HUES64 (cell line): ENCODE results near the gene SLC43A3.
A peak's percentile ranks its signal among the peaks of the same experiment; 100 is the strongest.
"Not testable (repeated sequence)": the region's sequence is repeated elsewhere in the genome, so short reads cannot be mapped to it uniquely, and the experiment has no call there.

Experiments used
- H3K27ac ChIP-seq: 2 replicates; pipeline ENCODE4 v1.7.0; 2013; ENCODE audit warnings: low read depth, low read length, inconsistent platforms
- H3K27me3 ChIP-seq: 2 replicates; pipeline ENCODE4 v1.6.1; 2013; ENCODE audit warnings: mild to moderate bottlenecking, low read length; ENCODE audit not compliant: insufficient read depth
- H3K36me3 ChIP-seq: 2 replicates; pipeline ENCODE4 v1.6.1; 2013; ENCODE audit warnings: mild to moderate bottlenecking, low read length; ENCODE audit not compliant: insufficient read depth
- H3K4me1 ChIP-seq: 2 replicates; pipeline ENCODE4 v1.6.1; 2013; ENCODE audit warnings: mild to moderate bottlenecking, low read length, moderate library complexity; ENCODE audit not compliant: insufficient read depth
- H3K4me3 ChIP-seq: 2 replicates; pipeline ENCODE4 v1.5.1; 2013; ENCODE audit warnings: mild to moderate bottlenecking, low read length, moderate library complexity
- H3K9ac ChIP-seq: 2 replicates; pipeline ENCODE4 v1.6.1; 2013; ENCODE audit warnings: mild to moderate bottlenecking, low read depth, low read length
- H3K9me3 ChIP-seq: 2 replicates; pipeline ENCODE4 v1.6.1; 2013; ENCODE audit warnings: low read depth, low read length; ENCODE audit not compliant: insufficient read depth
- WGBS: fragments of 150-250, 120-280 bp; methylation state at CpG from one replicate; pipeline ENCODE4 v1.1.7; 2013; ENCODE audit warnings: missing lambda C conversion rate; 5-methylcytosine and 5-hydroxymethylcytosine counted together

SLC43A3 gene

GRCh38 chr11:57458410-57459163 is 31.7 kb upstream of the SLC43A3 start:
- no peaks in the 10 kb centered on the region for H3K36me3 ChIP-seq
- peaks cover 68% of the 10 kb centered on the region for H3K27me3 ChIP-seq
- peaks cover 13% of the 10 kb centered on the region for H3K4me1 ChIP-seq
- H3K27ac ChIP-seq, result no peak overlapping the region
- WGBS, result 1% methylated on average over 44 of the region's 44 CpGs
- H3K9ac ChIP-seq, result no peak overlapping the region
- peak overlapping the region; percentile 68 for H3K4me3 ChIP-seq
- H3K9me3 ChIP-seq, result no peaks in the 10 kb centered on the region

- Histone ChIP-seq H3K9me3 (no peaks in the 10 kb centered on the region), H3K4me1 (peaks cover 8% of the 10 kb centered on the region), H3K36me3 (no peaks in the 10 kb centered on the region), H3K27me3 (peaks cover 62% of the 10 kb centered on the region), H3K27ac (no peak overlapping the region), H3K4me3 (peak overlapping the region; percentile 68), H3K9ac (no peak overlapping the region)
- 3% methylated on average over 16 of the region's 16 CpGs for WGBS
Measured at GRCh38 chr11:57458060-57458409, 31.1 kb upstream of the SLC43A3 start.

DNA sequence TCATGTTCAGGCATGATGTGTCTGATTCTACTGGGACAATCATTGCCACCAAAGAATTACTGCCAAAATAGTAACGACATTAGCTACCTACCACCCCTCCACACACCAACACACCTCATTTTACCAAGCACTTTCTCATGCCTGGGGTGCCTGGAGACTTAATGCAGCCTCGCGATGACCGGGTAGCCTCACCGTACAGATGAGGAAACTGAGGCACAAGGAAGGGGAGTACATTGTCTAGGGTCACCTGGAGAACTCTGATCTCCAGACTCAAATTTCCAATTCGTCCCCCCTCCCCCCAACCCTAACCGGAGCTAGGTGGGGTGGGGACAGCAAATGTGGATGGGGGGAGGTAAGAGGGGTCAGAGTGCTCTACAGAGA is 30.7 kb upstream of the SLC43A3 start:
- Histone ChIP-seq H3K4me3 (peak overlapping the region; percentile 68), H3K27me3 (peaks cover 58% of the 10 kb centered on the region), H3K9me3 (no peaks in the 10 kb centered on the region), H3K4me1 (peaks cover 5% of the 10 kb centered on the region; the same call in 1 of the 2 replicates), H3K36me3 (no peaks in the 10 kb centered on the region), H3K9ac (no peak overlapping the region), H3K27ac (no peak overlapping the region)
- under 1% methylated on average over 5 of the region's 7 CpGs for WGBS

- Histone ChIP-seq H3K27ac (no peak overlapping the region), H3K4me1 (peaks cover 5% of the 10 kb centered on the region; the same call in 1 of the 2 replicates), H3K27me3 (peaks cover 56% of the 10 kb centered on the region), H3K36me3 (no peaks in the 10 kb centered on the region), H3K9ac (no peak overlapping the region), H3K9me3 (no peaks in the 10 kb centered on the region), H3K4me3 (peak overlapping the region; percentile 68)
- 16% methylated on average over 18 of the region's 19 CpGs for WGBS
Measured at GRCh38 chr11:57456960-57457642, 30.2 kb upstream of the SLC43A3 start.

GRCh38 chr11:57453543-57454177 is 26.7 kb upstream of the SLC43A3 start:
- no peak overlapping the region for H3K4me3 ChIP-seq
- H3K27me3 ChIP-seq, result peaks cover 37% of the 10 kb centered on the region
- H3K9ac ChIP-seq, result no peak overlapping the region
- no peaks in the 10 kb centered on the region for H3K4me1 ChIP-seq
- no peaks in the 10 kb centered on the region for H3K9me3 ChIP-seq
- 85% methylated on average over 2 of the region's 2 CpGs for WGBS
- H3K27ac ChIP-seq, result no peak overlapping the region
- no peaks in the 10 kb centered on the region for H3K36me3 ChIP-seq

DNA sequence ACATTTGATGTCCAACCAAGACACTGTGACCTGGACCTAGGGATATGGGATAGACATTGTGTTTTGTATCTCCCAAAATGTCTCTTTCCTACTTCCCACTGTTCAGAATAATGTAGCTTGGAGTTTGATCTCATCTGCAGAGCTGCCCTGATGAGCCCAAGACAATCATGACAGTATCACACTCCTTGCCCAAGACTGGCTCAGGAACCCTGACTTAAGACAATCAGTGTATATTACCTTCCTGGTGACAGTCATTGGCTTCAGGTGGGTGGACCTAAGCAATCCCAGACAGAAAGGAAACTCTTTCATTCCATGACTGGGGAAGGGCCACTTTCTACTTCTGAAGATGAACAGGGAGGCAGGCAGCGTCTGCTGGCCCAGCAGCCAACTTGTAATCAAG is 19.1 kb upstream of the SLC43A3 start:
- no peak overlapping the region for H3K27ac ChIP-seq
- 84% methylated on average over 1 of the region's 1 CpG for WGBS

DNA sequence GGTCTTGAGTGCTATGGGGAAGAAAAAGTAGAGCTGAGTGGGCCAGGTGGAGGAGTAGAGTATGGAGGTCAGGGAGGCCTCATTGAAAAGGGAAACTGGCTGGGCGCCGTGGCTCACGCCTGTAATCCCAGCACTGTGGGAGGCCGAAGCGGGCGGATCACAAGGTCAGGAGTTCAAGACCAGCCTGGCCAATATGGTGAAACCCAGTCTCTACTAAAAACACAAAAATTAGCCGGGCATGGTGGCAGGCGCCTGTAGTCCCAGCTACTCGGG is 18.1 kb upstream of the SLC43A3 start:
- not testable (repeated sequence) for H3K27ac ChIP-seq, H3K9me3 ChIP-seq, H3K36me3 ChIP-seq, H3K9ac ChIP-seq, H3K4me3 ChIP-seq, H3K27me3 ChIP-seq, H3K4me1 ChIP-seq
- 86% methylated on average over 9 of the region's 9 CpGs for WGBS

More for the DNA sequence above, 19.1 kb upstream of the SLC43A3 start:
- Histone ChIP-seq H3K9me3 (no peaks in the 10 kb centered on the region), H3K9ac (no peak overlapping the region), H3K4me3 (no peak overlapping the region), H3K36me3 (no peaks in the 10 kb centered on the region), H3K4me1 (no peaks in the 10 kb centered on the region), H3K27me3 (no peaks in the 10 kb centered on the region; the same call in 1 of the 2 replicates)

- Histone ChIP-seq H3K4me1 (no peaks in the 10 kb centered on the region), H3K27me3 (no peaks in the 10 kb centered on the region; the same call in 1 of the 2 replicates), H3K9ac (no peak overlapping the region), H3K9me3 (no peaks in the 10 kb centered on the region), H3K27ac (no peak overlapping the region), H3K36me3 (no peaks in the 10 kb centered on the region), H3K4me3 (no peak overlapping the region)
- WGBS, result 89% methylated on average over 9 of the region's 9 CpGs
Measured at GRCh38 chr11:57444362-57445121, 17.6 kb upstream of the SLC43A3 start.

DNA sequence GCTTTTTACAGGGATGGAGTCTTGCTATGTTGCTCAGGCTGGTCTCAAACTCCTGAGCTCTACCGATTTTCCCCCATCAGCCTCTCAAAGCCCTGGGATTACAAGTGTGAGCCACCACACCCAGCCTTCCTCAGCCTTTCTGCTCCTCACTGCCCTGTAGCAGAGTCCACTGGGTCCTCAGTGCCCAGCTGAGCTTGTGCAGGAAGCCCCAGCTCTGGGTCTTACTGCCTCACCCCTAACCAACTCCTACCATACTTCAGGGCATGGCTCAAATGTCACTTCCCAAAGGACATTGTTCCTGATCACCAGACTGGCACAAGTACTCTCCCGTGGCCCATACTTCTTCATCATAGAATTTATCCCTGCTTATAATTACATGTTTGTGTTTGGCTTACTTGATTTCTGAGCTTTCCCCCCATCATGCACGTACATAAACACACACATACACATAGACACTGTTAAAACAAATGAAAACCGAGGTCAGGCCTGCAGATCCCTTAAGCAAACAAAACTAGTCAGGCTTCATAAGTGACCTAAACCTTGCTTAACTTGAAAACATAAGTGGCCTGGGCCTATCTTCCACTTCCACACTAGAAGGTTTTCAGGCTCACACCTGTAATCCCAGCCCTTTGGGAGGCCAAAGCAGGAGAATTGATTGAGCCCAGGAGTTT is 14.0 kb upstream of the SLC43A3 start:
- Histone ChIP-seq H3K9ac (no peak overlapping the region), H3K9me3 (no peaks in the 10 kb centered on the region), H3K27me3 (no peaks in the 10 kb centered on the region), H3K4me1 (no peaks in the 10 kb centered on the region), H3K36me3 (no peaks in the 10 kb centered on the region), H3K4me3 (no peak overlapping the region), H3K27ac (no peak overlapping the region)
- 90% methylated on average over 4 of the region's 4 CpGs for WGBS

DNA sequence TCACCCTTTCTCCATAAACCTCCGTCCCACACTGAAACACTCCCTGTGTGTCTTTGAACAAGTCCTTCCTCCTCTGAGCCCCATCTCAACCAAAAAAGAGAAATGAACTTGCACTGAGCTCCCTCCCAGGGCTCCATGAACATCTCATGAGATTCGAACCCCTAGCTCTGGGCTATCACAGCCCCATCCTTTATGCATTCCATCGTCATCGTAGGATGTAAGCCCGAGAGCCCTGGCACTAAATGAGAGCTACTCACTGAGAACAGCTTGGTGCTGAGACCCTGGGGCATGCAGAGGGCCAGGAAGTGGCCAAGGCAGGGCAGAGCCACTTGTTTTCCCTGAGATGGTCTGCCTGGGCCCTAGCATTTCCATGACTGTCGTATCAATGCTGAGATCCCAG is 12.9 kb upstream of the SLC43A3 start:
- H3K9ac ChIP-seq, result no peak overlapping the region
- H3K4me1 ChIP-seq, result no peaks in the 10 kb centered on the region
- no peaks in the 10 kb centered on the region for H3K27me3 ChIP-seq
- H3K36me3 ChIP-seq, result no peaks in the 10 kb centered on the region
- H3K27ac ChIP-seq, result no peak overlapping the region
- 84% methylated on average over 6 of the region's 6 CpGs for WGBS
- H3K4me3 ChIP-seq, result no peak overlapping the region
- H3K9me3 ChIP-seq, result no peaks in the 10 kb centered on the region
